ENCODE data around the gene ZSWIM4.

GRCh38 chr19:13766095-13766481 lies 29.2 kb upstream of the ZSWIM4 start:
- TF ChIP-seq CTCF (conservative IDR thresholded peaks at IDR 0.05; ENCODE audit: low read depth in 2 of 2) (no peak), EZH2 (IDR thresholded peaks at IDR 0.05; ENCODE audit: low read depth, unreplicated experiment) (no peak), POLR2AphosphoS5 (IDR thresholded peaks at IDR 0.05; ENCODE audit: low read depth) (no peak), ZNF114 (CRISPR knock-in tag; IDR thresholded peaks at IDR 0.05) (no peak), NANOG (IDR thresholded peaks at IDR 0.05; ENCODE audit: borderline replicate concordance) (no peak), EZH2phosphoT487 (IDR thresholded peaks at IDR 0.05; ENCODE audit: unreplicated experiment) (no peak), CREB1 (CRISPR knock-in tag; IDR thresholded peaks at IDR 0.05; ENCODE audit: low read depth) (no peak), STAT1 (IDR thresholded peaks at IDR 0.05; ENCODE audit: unreplicated experiment) (no peak), JUNB (IDR thresholded peaks at IDR 0.05; ENCODE audit: unreplicated experiment) (no peak), ZNF331 (CRISPR knock-in tag; IDR thresholded peaks at IDR 0.05; ENCODE audit: low read depth) (no peak), ZNF462 (CRISPR knock-in tag; IDR thresholded peaks at IDR 0.05) (no peak)
- TF ChIP-seq, protein P1, sequence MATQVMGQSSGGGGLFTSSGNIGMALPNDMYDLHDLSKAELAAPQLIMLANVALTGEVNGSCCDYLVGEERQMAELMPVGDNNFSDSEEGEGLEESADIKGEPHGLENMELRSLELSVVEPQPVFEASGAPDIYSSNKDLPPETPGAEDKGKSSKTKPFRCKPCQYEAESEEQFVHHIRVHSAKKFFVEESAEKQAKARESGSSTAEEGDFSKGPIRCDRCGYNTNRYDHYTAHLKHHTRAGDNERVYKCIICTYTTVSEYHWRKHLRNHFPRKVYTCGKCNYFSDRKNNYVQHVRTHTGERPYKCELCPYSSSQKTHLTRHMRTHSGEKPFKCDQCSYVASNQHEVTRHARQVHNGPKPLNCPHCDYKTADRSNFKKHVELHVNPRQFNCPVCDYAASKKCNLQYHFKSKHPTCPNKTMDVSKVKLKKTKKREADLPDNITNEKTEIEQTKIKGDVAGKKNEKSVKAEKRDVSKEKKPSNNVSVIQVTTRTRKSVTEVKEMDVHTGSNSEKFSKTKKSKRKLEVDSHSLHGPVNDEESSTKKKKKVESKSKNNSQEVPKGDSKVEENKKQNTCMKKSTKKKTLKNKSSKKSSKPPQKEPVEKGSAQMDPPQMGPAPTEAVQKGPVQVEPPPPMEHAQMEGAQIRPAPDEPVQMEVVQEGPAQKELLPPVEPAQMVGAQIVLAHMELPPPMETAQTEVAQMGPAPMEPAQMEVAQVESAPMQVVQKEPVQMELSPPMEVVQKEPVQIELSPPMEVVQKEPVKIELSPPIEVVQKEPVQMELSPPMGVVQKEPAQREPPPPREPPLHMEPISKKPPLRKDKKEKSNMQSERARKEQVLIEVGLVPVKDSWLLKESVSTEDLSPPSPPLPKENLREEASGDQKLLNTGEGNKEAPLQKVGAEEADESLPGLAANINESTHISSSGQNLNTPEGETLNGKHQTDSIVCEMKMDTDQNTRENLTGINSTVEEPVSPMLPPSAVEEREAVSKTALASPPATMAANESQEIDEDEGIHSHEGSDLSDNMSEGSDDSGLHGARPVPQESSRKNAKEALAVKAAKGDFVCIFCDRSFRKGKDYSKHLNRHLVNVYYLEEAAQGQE (IDR thresholded peaks at IDR 0.05; ENCODE audit: unreplicated experiment) = no peak
- TF ChIP-seq, protein P2, sequence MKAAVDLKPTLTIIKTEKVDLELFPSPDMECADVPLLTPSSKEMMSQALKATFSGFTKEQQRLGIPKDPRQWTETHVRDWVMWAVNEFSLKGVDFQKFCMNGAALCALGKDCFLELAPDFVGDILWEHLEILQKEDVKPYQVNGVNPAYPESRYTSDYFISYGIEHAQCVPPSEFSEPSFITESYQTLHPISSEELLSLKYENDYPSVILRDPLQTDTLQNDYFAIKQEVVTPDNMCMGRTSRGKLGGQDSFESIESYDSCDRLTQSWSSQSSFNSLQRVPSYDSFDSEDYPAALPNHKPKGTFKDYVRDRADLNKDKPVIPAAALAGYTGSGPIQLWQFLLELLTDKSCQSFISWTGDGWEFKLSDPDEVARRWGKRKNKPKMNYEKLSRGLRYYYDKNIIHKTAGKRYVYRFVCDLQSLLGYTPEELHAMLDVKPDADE (IDR thresholded peaks at IDR 0.05) = no peak

Data from GM23338 (cell line).